Calu3 (cell line): ENCODE measurements around the gene JAKMIP3. TPM values are rescaled to one million over a fixed set of nuclear protein-coding genes. Genes with fewer than 3 reads are reported as not detected.

Source experiments
- BruUV-seq: library from RNA; stranded (reverse); fragments of 400-500 nt; replicated peaks from 2 replicates; lab custom pipeline; 2021; lab: Mats Ljungman, UMichigan
- CTCF ChIA-PET: fragments of 300-600 bp; sonication (Branson Sonifier 250); formaldehyde crosslinking; loops from one replicate; lab custom pipeline; 2022; ENCODE audit warnings: antibody characterized with exemption; lab: Charles Lee
- DNase-seq: peaks from one replicate; pipeline ENCODE4 v3.0.0; 2022
- H3K27ac Mint-ChIP-seq: one replicate; pipeline ENCODE4 v1.8.0; 2022; ENCODE audit warnings: mixed read lengths; ENCODE audit not compliant: unreplicated experiment
- H3K27me3 Mint-ChIP-seq: one replicate; pipeline ENCODE4 v1.8.0; 2022; ENCODE audit warnings: mixed read lengths; ENCODE audit not compliant: unreplicated experiment
- H3K36me3 Mint-ChIP-seq: one replicate; pipeline ENCODE4 v1.8.0; 2022; ENCODE audit warnings: mild to moderate bottlenecking, moderate library complexity, mixed read lengths; ENCODE audit not compliant: insufficient read depth, unreplicated experiment
- H3K4me1 Mint-ChIP-seq: one replicate; pipeline ENCODE4 v1.8.0; 2022; ENCODE audit warnings: mild to moderate bottlenecking, low read depth, mixed read lengths; ENCODE audit not compliant: unreplicated experiment
- H3K4me3 Mint-ChIP-seq: one replicate; pipeline ENCODE4 v1.8.0; 2022; ENCODE audit warnings: mild to moderate bottlenecking, low read depth, moderate library complexity, mixed read lengths; ENCODE audit not compliant: unreplicated experiment
- H3K9me3 Mint-ChIP-seq: one replicate; pipeline ENCODE4 v1.8.0; 2022; ENCODE audit warnings: low read depth, mixed read lengths; ENCODE audit not compliant: unreplicated experiment
- CTCF ChIP-seq: fragments of 200-600 bp; IDR thresholded peaks from one replicate; pipeline ENCODE4 v1.8.0; 2022; ENCODE audit warnings: antibody characterized with exemption; ENCODE audit not compliant: unreplicated experiment
- intact Hi-C: fragments of 100-400 bp; cut with micrococcal nuclease; formaldehyde crosslinking; loops from one replicate; pipeline ENCODE4 v1.10.0; 2022; ENCODE audit not compliant: unreplicated experiment
- total RNA-seq: library from RNA; stranded (reverse); gene quantifications from 2 replicates; pipeline ENCODE4 v1.2.3, GENCODE V29; 2022

The JAKMIP3 gene
- total RNA-seq, 1 experiment from 2014 or later, result 0.05 TPM

- CTCF ChIA-PET, result no interaction called here
- H3K9me3 Mint-ChIP-seq, result no peaks in the 10 kb centered on the region
- H3K4me3 Mint-ChIP-seq, result no peak overlapping the region
- no peak overlapping the region for H3K27ac Mint-ChIP-seq
- peaks cover 7% of the 10 kb centered on the region for H3K4me1 Mint-ChIP-seq
- no peaks in the 10 kb centered on the region for H3K36me3 Mint-ChIP-seq
- no peak for TF ChIP-seq CTCF
- peaks cover 71% of the 10 kb centered on the region for H3K27me3 Mint-ChIP-seq
- no TSS peak for BruUV-seq
- intact Hi-C loops, result no loop called here
- no peak for DNase-seq
Measured at GRCh38 chr10:132020456-132020855, 45.3 kb upstream of the JAKMIP3 start.

GRCh38 chr10:132021046-132021445 lies 44.7 kb upstream of the JAKMIP3 start:
- no peak for DNase-seq
- CTCF ChIA-PET, result interaction anchor here (0.9 kb wide), 1 partner anchor 135 kb away, joined by 3 read pairs; no protein-coding TSS in a partner anchor
- H3K4me3 Mint-ChIP-seq, result no peak overlapping the region
- H3K27ac Mint-ChIP-seq, result no peak overlapping the region
- no TSS peak for BruUV-seq
- intact Hi-C loops, result no loop called here
- H3K36me3 Mint-ChIP-seq, result no peaks in the 10 kb centered on the region
- peaks cover 7% of the 10 kb centered on the region for H3K4me1 Mint-ChIP-seq
- H3K9me3 Mint-ChIP-seq, result no peaks in the 10 kb centered on the region
- TF ChIP-seq CTCF, result no peak
- peaks cover 67% of the 10 kb centered on the region for H3K27me3 Mint-ChIP-seq

GRCh38 chr10:132021504-132022143 lies 44.1 kb upstream of the JAKMIP3 start:
- Mint-ChIP-seq H3K4me1 (peaks cover 7% of the 10 kb centered on the region), H3K27me3 (peaks cover 64% of the 10 kb centered on the region), H3K36me3 (no peaks in the 10 kb centered on the region), H3K9me3 (no peaks in the 10 kb centered on the region), H3K27ac (no peak overlapping the region), H3K4me3 (no peak overlapping the region)
- no peak for TF ChIP-seq CTCF
- CTCF ChIA-PET, result interaction anchor here (0.9 kb wide), 1 partner anchor 136 kb away, joined by 3 read pairs; no protein-coding TSS in a partner anchor
- no peak for DNase-seq
- BruUV-seq, result no TSS peak
- intact Hi-C loops, result loop anchor here (2.0 kb wide), 1 partner anchor 137 kb away; no protein-coding TSS in a partner anchor

GRCh38 chr10:132022241-132022640 lies 43.5 kb upstream of the JAKMIP3 start:
- H3K4me1 Mint-ChIP-seq, result peaks cover 7% of the 10 kb centered on the region
- TF ChIP-seq CTCF, result no peak
- intact Hi-C loops, result loop anchor here (2.0 kb wide), 1 partner anchor 137 kb away; no protein-coding TSS in a partner anchor
- DNase-seq, result no peak
- BruUV-seq, result no TSS peak
- H3K27me3 Mint-ChIP-seq, result peaks cover 64% of the 10 kb centered on the region
- no peaks in the 10 kb centered on the region for H3K9me3 Mint-ChIP-seq
- no peak overlapping the region for H3K4me3 Mint-ChIP-seq
- CTCF ChIA-PET, result interaction anchor here (1.2 kb wide), 1 partner anchor 136 kb away, joined by 12 read pairs; no protein-coding TSS in a partner anchor
- no peaks in the 10 kb centered on the region for H3K36me3 Mint-ChIP-seq
- no peak overlapping the region for H3K27ac Mint-ChIP-seq
